Stimulated activated CD4-positive, alpha-beta T cell treated with anti-CD3 and anti-CD28 coated beads, Interleukin-1b, Interleukin-23, amount 100 ng/mL, for 24 hours (primary cell): ENCODE data around the gene RIIAD1.
"Not testable (repeated sequence)": the region's sequence is repeated elsewhere in the genome, so short reads cannot be mapped to it uniquely, and the experiment has no call there.

Experiments used
- DNase-seq, 4 experiments: peaks; one replicate each; pipeline ENCODE4 v3.0.0-alpha.2; 2020; ENCODE audit warnings: low read depth in 4 of 4, low spot score in 1 of 4

RIIAD1 gene

DNA sequence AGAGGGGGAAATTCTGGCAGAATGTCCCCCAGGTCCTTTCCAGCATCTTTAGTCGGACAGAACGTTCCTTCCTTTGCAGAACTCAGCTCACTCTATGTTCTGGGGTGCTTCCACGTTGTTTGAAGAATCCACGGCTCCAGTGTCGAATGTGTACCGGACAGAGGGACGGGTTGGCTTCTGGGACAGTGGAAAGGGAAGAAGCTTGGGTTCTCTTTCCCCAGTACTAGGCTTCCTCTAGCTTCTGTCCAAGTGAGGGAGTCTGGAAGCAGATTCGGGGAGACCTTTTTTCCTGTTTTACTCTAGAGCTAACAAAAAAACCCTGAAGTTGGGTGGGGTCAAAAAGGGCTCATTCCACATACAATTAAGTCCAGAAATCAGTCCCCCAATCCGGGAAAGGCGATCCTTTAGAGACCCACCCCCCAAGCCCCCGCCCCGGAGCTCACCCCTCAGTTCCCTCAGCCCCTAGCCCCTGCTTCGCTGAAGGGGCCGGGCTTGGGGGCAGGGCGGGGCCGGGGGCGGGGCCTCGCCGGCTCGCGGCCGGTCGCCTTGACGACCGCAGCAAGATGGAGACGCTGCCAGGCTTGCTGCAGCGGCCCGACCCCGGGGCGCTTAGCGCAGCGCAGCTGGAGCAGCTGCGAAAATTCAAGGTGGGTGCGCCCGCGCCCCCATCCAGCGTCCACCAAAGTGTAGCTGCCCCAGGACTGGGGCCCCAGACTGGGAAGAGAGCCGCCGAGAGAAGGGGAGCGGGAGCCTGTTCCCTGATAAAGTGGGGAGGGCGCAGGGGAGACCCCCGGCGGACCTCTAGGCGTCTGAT lies at the start of gene RIIAD1:
RIIAD1 (plus strand) TSS at position 549 of the 814 bp plus-strand sequence; CDS start at position 564, 15 bp downstream.
- DNase-seq, result peak in 3 of 4 experiments; percentile 14 to 19 (median 19)

DNA sequence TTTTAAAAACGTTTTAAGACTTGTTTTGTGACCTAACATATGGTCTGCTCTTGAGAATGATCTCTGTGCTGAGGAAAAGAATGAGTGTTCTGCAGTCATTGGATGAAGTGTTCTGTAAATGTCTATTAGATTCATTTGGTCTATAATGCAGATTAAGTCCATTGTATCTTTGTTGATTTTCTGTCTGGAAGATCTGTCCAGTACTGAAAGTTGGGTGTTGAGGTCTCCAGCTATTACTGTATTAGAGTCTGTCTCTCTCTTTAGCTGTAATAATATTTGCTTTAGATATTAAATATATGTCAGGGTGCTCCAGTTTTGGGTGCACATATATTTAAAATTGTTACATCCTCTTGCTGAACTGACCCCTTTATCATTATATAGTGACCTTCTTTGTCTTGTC lies 47.9 kb upstream of the RIIAD1 start:
- no peak for DNase-seq

- no peak for DNase-seq
Observed at GRCh38 chr1:151680391-151680790, 40.9 kb upstream of the RIIAD1 start.

DNA sequence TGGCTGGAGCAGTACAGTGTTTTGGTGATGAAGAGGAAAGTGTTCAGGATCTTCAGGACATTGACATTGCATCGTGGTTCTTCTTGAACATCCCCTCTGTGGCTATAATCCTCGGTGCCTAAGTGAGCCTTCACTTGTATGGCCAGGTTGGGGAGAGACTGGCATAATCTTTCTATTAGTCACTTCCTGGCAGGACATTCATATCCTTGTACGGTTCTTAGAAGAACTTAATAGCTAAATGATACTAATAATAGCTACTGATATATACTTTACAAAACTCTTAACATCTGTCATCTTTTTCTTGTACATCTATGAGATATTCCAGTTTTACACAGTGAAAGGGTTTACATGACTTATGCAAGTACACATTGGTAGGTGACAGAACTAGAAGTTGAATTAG lies 40.5 kb upstream of the RIIAD1 start:
- no peak for DNase-seq

GRCh38 chr1:151681923-151682322 lies 39.4 kb upstream of the RIIAD1 start:
- DNase-seq, result no peak

GRCh38 chr1:151682901-151683300 lies 38.4 kb upstream of the RIIAD1 start:
- not testable (repeated sequence) for DNase-seq

DNA sequence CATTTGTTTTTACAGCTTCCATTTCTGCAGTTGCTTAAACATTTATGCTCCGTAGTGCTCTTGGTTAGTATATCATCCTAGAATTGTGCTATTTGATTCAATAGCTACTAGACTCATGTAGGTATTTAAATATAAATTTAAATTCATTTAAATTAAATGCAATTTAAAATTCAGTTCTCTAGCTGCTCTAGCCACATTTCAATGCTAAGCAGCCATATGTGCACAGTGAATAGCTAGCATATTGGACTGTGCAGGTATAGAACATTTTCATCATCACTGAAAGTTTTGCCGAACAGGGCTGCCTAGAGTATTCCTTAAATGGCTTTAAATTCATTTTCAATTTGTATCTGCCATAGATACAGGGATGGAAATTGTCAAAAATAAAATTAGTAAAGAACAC lies 37.2 kb upstream of the RIIAD1 start:
- no peak for DNase-seq

- no peak for DNase-seq
Observed at GRCh38 chr1:151686561-151686960, 34.8 kb upstream of the RIIAD1 start.

- DNase-seq, result no peak
Observed at GRCh38 chr1:151689494-151689893, 31.8 kb upstream of the RIIAD1 start.

GRCh38 chr1:151692226-151692625 lies 29.1 kb upstream of the RIIAD1 start:
- no peak for DNase-seq

- no peak for DNase-seq
Observed at GRCh38 chr1:151693057-151693651, 28.2 kb upstream of the RIIAD1 start.

DNA sequence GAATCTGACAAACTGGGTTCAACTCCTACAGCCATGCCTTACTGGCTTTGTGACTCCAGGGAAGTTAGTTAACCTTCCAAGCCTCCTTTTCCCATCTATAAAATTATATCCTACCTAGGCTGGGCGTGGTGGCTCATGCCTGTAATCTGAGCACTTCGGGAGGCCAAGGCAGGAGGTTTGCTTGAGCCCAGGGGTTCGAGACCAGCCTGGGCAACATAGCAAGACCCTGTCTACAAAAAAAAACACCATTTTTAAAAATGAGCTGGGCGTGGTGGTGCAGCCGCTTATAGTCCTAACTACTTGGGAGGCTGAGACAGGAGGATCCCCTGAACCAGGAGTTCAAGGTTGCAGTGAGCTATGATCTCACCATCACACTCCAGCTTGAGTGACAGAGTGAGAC lies 19.8 kb upstream of the RIIAD1 start:
- no peak for DNase-seq

DNA sequence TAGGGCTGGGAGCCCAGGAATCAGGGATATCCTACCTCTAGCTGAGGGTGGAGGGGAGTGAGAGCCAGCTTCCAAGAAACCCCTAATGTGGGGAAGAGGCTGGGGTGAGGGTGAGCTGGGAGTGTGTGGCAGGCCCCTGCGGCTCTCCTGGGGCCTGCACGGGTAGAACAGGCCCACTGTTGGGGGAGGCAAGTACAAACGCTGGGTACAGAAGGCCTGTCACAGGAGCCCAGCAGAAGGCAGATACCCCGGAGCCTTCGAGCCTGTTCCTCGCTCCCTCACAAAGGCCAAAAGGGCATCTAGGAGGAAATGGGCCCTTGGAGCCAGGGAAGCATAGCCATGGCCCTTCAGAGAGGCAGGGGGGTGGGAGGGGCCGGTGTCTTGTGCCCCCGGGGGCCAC lies 18.4 kb upstream of the RIIAD1 start:
- no peak for DNase-seq

DNA sequence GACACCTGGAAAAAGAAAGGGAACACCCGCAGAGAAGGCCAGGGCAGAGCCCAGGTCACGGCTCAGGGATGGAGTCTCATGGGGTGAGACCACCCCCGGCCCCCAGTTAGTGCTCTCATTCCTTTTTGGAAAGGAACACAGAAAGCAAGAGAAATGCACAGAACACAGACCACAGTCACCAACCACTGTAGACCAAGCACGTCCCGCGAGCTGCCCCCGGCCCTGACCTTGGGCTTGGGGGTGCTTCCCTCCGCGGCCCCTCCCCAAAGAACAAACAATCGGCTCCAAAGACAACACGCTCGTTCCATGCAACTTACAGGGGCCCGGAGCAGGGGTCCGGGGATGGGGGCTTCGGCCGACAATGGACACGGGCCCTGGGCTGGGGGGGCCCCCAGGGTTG lies 17.5 kb upstream of the RIIAD1 start:
- DNase-seq, result no peak

- no peak for DNase-seq
Observed at GRCh38 chr1:151704246-151704645, 17.1 kb upstream of the RIIAD1 start.

DNA sequence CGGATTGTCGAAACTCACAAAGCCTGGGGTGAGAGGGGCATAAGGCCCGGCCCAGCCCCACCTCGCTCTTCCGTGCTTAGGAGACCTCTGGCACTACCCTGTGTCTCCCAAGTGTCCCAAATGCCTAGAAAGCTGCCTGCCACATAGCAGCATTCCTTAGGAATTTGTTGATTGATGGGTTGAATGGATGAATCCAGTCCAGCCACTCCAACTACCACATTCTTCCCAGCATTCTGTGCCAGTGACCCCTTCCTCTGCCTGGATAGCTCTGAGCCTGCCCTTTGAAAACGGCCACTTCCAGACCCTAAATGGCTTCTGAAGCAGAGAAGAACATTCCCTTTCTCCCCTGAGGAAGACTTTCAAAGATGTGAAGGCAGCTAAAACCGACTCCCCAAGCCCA lies 16.2 kb upstream of the RIIAD1 start:
- DNase-seq, result no peak

DNA sequence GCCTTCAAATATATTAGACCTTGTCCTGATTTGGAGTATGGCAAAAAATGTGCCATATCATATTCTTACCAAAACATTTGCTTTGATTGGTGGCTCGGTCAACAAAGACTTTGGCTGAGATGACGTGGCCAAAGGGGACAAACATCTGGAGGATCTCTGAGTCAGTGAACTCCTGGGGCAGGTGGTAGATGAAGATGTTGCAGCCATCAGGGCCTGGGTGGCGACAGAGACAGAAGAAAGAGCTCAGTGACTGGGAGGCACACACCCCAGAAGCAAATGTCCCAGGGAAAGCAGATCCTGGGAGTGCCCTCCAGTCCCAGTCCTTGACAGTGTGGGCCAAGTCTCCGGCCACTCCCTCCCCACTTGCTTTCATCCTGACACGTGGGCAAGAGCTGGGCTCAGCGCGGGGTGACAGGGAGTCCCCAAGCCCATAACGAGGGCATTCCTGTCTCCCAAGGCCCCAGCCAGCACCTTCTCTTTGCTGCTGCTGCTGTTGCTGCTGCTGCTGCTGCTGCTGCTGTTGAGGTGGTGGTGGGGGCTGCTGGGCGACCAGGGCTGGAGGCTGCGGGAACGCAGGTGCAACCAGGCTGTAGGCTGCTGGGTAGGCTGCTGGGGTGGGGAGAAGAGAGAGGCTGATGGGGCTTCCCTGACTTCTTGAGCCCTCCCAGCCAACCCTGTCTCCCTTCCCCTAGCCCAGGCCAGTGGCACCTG lies 15.4 kb upstream of the RIIAD1 start:
- DNase-seq, result no peak

DNA sequence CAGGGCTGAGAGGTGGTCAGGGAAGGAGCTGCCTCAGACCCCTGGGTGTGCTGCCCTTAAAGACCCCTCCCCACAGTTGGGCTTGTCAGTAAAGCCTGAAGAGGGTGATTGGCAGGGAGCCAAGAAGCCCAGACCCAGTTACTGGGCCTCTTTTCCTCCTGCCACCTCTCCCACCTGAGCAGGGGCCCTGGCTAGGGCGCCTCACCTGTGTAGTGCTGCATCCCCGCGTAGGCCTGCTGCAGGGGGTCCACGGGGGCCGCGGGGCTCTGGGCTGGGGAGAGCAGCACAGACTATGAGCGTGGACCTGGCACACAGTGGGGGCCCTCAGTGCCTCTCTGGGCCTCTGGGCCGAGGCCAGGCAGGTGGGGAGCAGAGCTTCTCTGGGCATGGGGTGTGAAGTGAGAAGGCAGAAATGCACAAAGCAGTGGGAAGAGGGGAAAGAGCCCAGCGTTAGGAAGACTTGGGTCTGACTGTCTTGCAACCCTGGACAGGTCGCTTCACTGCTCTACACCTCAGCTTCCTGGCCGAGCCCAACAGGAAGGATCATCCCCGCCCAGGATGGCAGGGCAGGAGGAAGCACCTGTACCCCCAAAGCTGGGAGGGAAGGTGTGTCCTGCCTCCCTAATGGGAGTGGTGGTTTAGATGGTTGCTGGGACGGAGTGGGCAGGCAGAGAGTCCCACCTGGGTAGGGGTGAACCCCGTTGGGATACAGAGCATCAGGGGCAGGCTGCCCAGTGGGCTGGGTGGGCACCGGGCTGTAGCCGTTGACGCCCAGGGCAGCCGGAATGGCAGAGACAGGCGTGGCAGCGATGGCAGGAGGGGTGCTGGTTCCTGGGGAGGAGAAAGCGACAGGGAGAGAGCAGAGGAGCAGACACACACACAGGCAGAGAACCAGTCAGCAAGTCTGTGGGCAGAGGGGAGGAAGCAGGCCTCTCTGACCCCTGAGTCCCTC lies 14.6 kb upstream of the RIIAD1 start:
- no peak for DNase-seq

- no peak for DNase-seq
Observed at GRCh38 chr1:151707541-151708065, 13.7 kb upstream of the RIIAD1 start.

DNA sequence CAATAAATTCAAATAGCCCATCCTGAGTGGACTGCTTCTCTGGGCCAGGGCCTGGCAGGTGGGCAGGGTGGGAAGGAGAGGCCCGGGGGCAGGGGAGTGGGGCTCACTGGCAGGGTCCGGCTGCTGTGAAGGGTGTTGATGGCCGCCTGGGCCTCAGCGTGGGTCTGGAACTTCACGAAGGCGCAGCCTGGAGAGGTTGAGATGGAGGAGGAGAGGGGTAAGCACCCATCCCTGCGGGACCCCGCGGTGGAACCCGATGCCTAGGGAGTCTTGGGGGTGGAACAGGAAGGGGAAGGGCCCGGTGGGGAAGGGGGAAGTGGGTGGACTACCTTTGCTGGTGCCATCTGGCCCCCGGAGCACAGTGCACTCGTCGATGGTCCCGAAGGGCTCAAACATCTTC lies 12.4 kb upstream of the RIIAD1 start:
- DNase-seq, result no peak
